Neural cell (in vitro differentiated cells): ENCODE results near the gene PAQR5. TPM values are rescaled to one million over a fixed set of nuclear protein-coding genes. Genes with fewer than 3 reads are reported as not detected.

Experiments used
- H2AFZ ChIP-seq: fragments of 200-600, 300-800 bp; sonication (generic), shearing (Covaris generic); 2 replicates; pipeline ENCODE4 v1.6.0; 2014; ENCODE audit warnings: low read depth, mild to moderate bottlenecking, antibody characterized with exemption, low read length, moderate library complexity
- H3F3A ChIP-seq: fragments of 200-600 bp; shearing (Covaris generic); 2 replicates; pipeline ENCODE4 v1.6.1; 2016; ENCODE audit warnings: mild to moderate bottlenecking, moderate library complexity, mixed read lengths, antibody characterized with exemption, low read length; ENCODE audit not compliant: insufficient read depth, poor library complexity, severe bottlenecking
- H3K27ac ChIP-seq: fragments of 200-600, 300-800 bp; sonication (generic), shearing (Covaris generic); 2 replicates; pipeline ENCODE4 v1.5.1; 2014; ENCODE audit warnings: mild to moderate bottlenecking, low read length, moderate library complexity
- H3K27me3 ChIP-seq: fragments of 300-800, 200-600 bp; sonication (generic), shearing (Covaris generic); 2 replicates; pipeline ENCODE4 v1.6.0; 2014; ENCODE audit warnings: mild to moderate bottlenecking, low read depth, low read length, moderate library complexity; ENCODE audit not compliant: insufficient read depth
- H3K36me3 ChIP-seq: fragments of 300-800, 200-600 bp; sonication (generic), shearing (Covaris generic); 2 replicates; pipeline ENCODE4 v1.5.1; 2014; ENCODE audit warnings: mild to moderate bottlenecking, antibody characterized with exemption, low read length, moderate library complexity; ENCODE audit not compliant: insufficient read depth
- H3K4me2 ChIP-seq: fragments of 300-800, 200-600 bp; sonication (generic), shearing (Covaris generic); 2 replicates; pipeline ENCODE4 v1.6.0; 2014; ENCODE audit warnings: mild to moderate bottlenecking, low read length
- H3K4me3 ChIP-seq: fragments of 300-800, 200-600 bp; sonication (generic), shearing (Covaris generic); 2 replicates; pipeline ENCODE4 v1.5.1; 2014; ENCODE audit warnings: mild to moderate bottlenecking, low read length, moderate library complexity
- H3K79me2 ChIP-seq: fragments of 200-600 bp; shearing (Covaris generic); replicated peaks from 2 replicates; pipeline ENCODE4 v1.6.0; 2014; ENCODE audit warnings: mild to moderate bottlenecking, low read length, moderate library complexity; ENCODE audit not compliant: insufficient read depth
- H3K9ac ChIP-seq: fragments of 300-800, 200-600 bp; sonication (generic), shearing (Covaris generic); 2 replicates; pipeline ENCODE4 v1.6.1; 2016; ENCODE audit warnings: mild to moderate bottlenecking, low read length, mixed read lengths
- H3K9me2 ChIP-seq: fragments of 200-600 bp; shearing (Covaris generic); 2 replicates; pipeline ENCODE4 v1.6.1; 2016; ENCODE audit warnings: mild to moderate bottlenecking, low read length, mixed read lengths; ENCODE audit not compliant: insufficient read depth
- H3K9me3 ChIP-seq: fragments of 200-600, 300-800 bp; sonication (generic), shearing (Covaris generic); 2 replicates; pipeline ENCODE4 v1.6.1; 2016; ENCODE audit warnings: mild to moderate bottlenecking, mixed run types, low read length, moderate library complexity, mixed read lengths
- H4K20me1 ChIP-seq: fragments of 200-600 bp; shearing (Covaris generic); 2 replicates; pipeline ENCODE4 v1.6.1; 2016; ENCODE audit warnings: mild to moderate bottlenecking, mixed run types; ENCODE audit not compliant: insufficient read depth
- CTCF ChIP-seq: fragments of 450-650 bp; IDR thresholded peaks from 2 replicates; pipeline ENCODE4 v1.5.1; 2014; ENCODE audit warnings: antibody characterized with exemption, mild to moderate bottlenecking, moderate library complexity; ENCODE audit not compliant: poor library complexity, severe bottlenecking
- EP300 ChIP-seq: fragments of 450-650 bp; conservative IDR thresholded peaks from 2 replicates; pipeline ENCODE4 v1.6.1; 2014; ENCODE audit warnings: antibody characterized with exemption, mild to moderate bottlenecking, moderate library complexity; ENCODE audit not compliant: poor library complexity, severe bottlenecking
- EZH2 ChIP-seq: fragments of 200-600, 300-800 bp; shearing (Covaris generic), sonication (generic); IDR thresholded peaks from 2 replicates; pipeline ENCODE4 v1.6.1; 2014; ENCODE audit warnings: antibody characterized with exemption, low read length, borderline replicate concordance, mild to moderate bottlenecking; ENCODE audit not compliant: insufficient read depth, poor library complexity, severe bottlenecking
- MXI1 ChIP-seq: fragments of 450-650 bp; conservative IDR thresholded peaks from 2 replicates; pipeline ENCODE4 v1.6.1; 2014; ENCODE audit warnings: antibody characterized with exemption, mild to moderate bottlenecking; ENCODE audit not compliant: poor library complexity, severe bottlenecking
- POLR2AphosphoS5 ChIP-seq: IDR thresholded peaks from 2 replicates; pipeline ENCODE4 v1.6.1; 2012
- RAD21 ChIP-seq: fragments of 450-650 bp; conservative IDR thresholded peaks from 2 replicates; pipeline ENCODE4 v1.6.1; 2014; ENCODE audit warnings: antibody characterized with exemption, mild to moderate bottlenecking, moderate library complexity
- REST ChIP-seq: IDR thresholded peaks from 2 replicates; pipeline ENCODE4 v1.6.1; 2012; ENCODE audit warnings: borderline replicate concordance
- SMC3 ChIP-seq: fragments of 450-650 bp; conservative IDR thresholded peaks from 2 replicates; pipeline ENCODE4 v1.6.1; 2014; ENCODE audit warnings: antibody characterized with exemption, mild to moderate bottlenecking, moderate library complexity; ENCODE audit not compliant: poor library complexity
- TAF1 ChIP-seq: IDR thresholded peaks from 2 replicates; pipeline ENCODE4 v1.6.1; 2012; ENCODE audit warnings: low read depth
- polyA plus RNA-seq: library from polyadenylated mRNA; depleted of rRNA; stranded (reverse); fragments of >200 nt; gene quantifications from 2 replicates; pipeline ENCODE4 v1.2.3, GENCODE V29; 2014

Gene PAQR5
- polyA plus RNA-seq, 1 donor from 2014 or later: not detected

DNA sequence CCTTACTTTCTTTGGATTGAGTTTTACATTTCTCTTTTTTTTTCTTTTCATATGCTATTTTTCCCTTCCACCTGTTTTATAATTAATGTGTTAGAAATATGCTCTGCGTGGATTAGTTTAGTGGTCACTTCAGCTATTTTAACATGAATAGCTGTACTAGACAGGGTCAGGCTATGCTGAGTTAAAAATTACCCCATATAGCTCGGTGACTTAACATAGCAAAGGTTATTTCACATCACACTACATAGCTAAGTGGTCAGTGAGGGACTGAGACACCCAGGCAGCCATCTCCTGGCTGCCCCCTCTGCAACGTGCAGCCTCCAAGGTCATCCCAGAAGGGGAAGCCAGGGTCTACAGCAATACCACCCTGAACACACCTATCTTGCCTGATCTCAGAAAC lies 68.5 kb downstream of the PAQR5 start:
- Histone ChIP-seq H4K20me1 (no peaks in the 10 kb centered on the region), H3K9me2 (no peaks in the 10 kb centered on the region), H3K36me3 (no peaks in the 10 kb centered on the region), H3K4me2 (no peak overlapping the region), H3K27me3 (no peaks in the 10 kb centered on the region), H3F3A (no peaks in the 10 kb centered on the region), H3K79me2 (no peaks in the 10 kb centered on the region), H3K27ac (no peak overlapping the region), H2AFZ (no peak overlapping the region), H3K9ac (no peak overlapping the region), H3K9me3 (no peaks in the 10 kb centered on the region), H3K4me3 (no peak overlapping the region)
- TF ChIP-seq SMC3: no peak
- TF ChIP-seq REST: no peak
- TF ChIP-seq RAD21: no peak
- no peak for TF ChIP-seq EZH2
- no peak for TF ChIP-seq EP300
- TF ChIP-seq CTCF: no peak
- TF ChIP-seq TAF1: no peak
- TF ChIP-seq POLR2AphosphoS5: no peak
- no peak for TF ChIP-seq MXI1

DNA sequence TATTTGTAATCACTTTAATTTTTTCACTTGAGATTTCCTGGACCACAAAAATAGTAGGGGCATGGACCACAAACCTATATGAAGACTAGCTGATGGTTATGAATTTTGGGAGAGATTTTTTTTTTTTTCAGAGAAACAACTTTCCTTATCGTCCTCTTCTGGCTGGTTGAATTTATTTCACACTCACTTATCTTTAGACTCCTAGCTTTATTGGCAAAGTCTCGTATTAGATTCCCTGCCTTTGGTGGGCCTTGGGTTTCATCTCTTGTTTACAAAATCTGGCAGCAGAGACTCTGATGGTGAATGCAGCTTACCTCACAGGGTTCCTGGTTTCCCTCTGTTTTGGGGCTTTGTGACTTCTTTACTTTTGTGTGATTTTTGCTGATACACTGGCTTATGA lies 70.9 kb downstream of the PAQR5 start:
- H3K4me3 ChIP-seq: no peak overlapping the region
- no peaks in the 10 kb centered on the region for H3K27me3 ChIP-seq
- no peaks in the 10 kb centered on the region for H3F3A ChIP-seq
- no peak overlapping the region for H3K4me2 ChIP-seq
- H4K20me1 ChIP-seq: no peaks in the 10 kb centered on the region
- H2AFZ ChIP-seq: no peak overlapping the region
- H3K9me3 ChIP-seq: no peaks in the 10 kb centered on the region
- no peaks in the 10 kb centered on the region for H3K36me3 ChIP-seq
- no peak overlapping the region for H3K9ac ChIP-seq
- no peak overlapping the region for H3K27ac ChIP-seq
- no peaks in the 10 kb centered on the region for H3K9me2 ChIP-seq
- TF ChIP-seq REST: no peak
- TF ChIP-seq MXI1: no peak
- TF ChIP-seq RAD21: no peak
- no peak for TF ChIP-seq EP300
- no peak for TF ChIP-seq POLR2AphosphoS5
- no peak for TF ChIP-seq EZH2
- TF ChIP-seq CTCF: no peak
- TF ChIP-seq SMC3: no peak
- TF ChIP-seq TAF1: no peak
- H3K79me2 ChIP-seq: no peaks in the 10 kb centered on the region
